Cardiac muscle cell (in vitro differentiated cells and primary cell): Measurements from ENCODE around the gene IFT122. TPM values are rescaled to one million over a fixed set of nuclear protein-coding genes. Genes with fewer than 3 reads are reported as not detected.
A peak's percentile ranks its signal among the peaks of the same experiment; 100 is the strongest.
"Not testable (repeated sequence)": the region's sequence is repeated elsewhere in the genome, so short reads cannot be mapped to it uniquely, and the experiment has no call there.

Source experiments
- DNase-seq, 2 donors: peaks; one replicate each; pipeline versions ENCODE4 v3.0.0 to v3.0.0-alpha.2; 2010 to 2017; ENCODE audit warnings: low read depth in 1 of 2, low spot score in 1 of 2
- H3K27ac ChIP-seq: fragments of 200-600 bp; sonication (generic); 2 replicates; pipeline ENCODE4 v1.5.1; 2016
- H3K27me3 ChIP-seq: fragments of 200-600 bp; sonication (generic); 2 replicates; pipeline ENCODE4 v1.6.0; 2016; ENCODE audit warnings: control low read depth
- H3K36me3 ChIP-seq: fragments of 200-600 bp; sonication (generic); 2 replicates; pipeline ENCODE4 v1.5.1; 2016; ENCODE audit warnings: control low read depth
- H3K4me1 ChIP-seq: fragments of 200-600 bp; sonication (generic); 2 replicates; pipeline ENCODE4 v1.8.1; 2017; ENCODE audit warnings: low read depth, mild to moderate bottlenecking, mixed run types
- H3K4me3 ChIP-seq: fragments of 200-600 bp; sonication (generic); 2 replicates; pipeline ENCODE4 v1.5.1; 2016; ENCODE audit warnings: mild to moderate bottlenecking
- H3K9me3 ChIP-seq: fragments of 200-600 bp; sonication (generic); 2 replicates; pipeline ENCODE4 v1.5.1; 2017; ENCODE audit warnings: low read depth, mild to moderate bottlenecking, control low read depth
- polyA plus RNA-seq: library from polyadenylated mRNA; unstranded; fragments of >200 nt; fragmentation: Nextera tagmentation; extraction: Ambion mirVana; gene quantifications from 2 replicates; pipeline ENCODE4 v1.2.1, GENCODE V29; 2016
- total RNA-seq: library from RNA; depleted of rRNA; stranded (reverse); fragments of >200 nt; gene quantifications from 2 replicates; pipeline ENCODE4 v1.2.3, GENCODE V29; 2016
- TF ChIP-seq, protein P1 (sequence below): IDR thresholded peaks from 2 replicates; pipeline ENCODE4 v1.5.1; 2012; ENCODE audit warnings: low read depth, mild to moderate bottlenecking, low read length

IFT122 gene, protein sequence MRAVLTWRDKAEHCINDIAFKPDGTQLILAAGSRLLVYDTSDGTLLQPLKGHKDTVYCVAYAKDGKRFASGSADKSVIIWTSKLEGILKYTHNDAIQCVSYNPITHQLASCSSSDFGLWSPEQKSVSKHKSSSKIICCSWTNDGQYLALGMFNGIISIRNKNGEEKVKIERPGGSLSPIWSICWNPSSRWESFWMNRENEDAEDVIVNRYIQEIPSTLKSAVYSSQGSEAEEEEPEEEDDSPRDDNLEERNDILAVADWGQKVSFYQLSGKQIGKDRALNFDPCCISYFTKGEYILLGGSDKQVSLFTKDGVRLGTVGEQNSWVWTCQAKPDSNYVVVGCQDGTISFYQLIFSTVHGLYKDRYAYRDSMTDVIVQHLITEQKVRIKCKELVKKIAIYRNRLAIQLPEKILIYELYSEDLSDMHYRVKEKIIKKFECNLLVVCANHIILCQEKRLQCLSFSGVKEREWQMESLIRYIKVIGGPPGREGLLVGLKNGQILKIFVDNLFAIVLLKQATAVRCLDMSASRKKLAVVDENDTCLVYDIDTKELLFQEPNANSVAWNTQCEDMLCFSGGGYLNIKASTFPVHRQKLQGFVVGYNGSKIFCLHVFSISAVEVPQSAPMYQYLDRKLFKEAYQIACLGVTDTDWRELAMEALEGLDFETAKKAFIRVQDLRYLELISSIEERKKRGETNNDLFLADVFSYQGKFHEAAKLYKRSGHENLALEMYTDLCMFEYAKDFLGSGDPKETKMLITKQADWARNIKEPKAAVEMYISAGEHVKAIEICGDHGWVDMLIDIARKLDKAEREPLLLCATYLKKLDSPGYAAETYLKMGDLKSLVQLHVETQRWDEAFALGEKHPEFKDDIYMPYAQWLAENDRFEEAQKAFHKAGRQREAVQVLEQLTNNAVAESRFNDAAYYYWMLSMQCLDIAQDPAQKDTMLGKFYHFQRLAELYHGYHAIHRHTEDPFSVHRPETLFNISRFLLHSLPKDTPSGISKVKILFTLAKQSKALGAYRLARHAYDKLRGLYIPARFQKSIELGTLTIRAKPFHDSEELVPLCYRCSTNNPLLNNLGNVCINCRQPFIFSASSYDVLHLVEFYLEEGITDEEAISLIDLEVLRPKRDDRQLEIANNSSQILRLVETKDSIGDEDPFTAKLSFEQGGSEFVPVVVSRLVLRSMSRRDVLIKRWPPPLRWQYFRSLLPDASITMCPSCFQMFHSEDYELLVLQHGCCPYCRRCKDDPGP
- total RNA-seq (28.3 and 31.5 TPM in 2 replicates), polyA plus RNA-seq (21.9 and 40.0 TPM in 2 replicates)

- Histone ChIP-seq H3K27ac (peak within 1 kb of the TSS; percentile 91), H3K27me3 (no peaks in the 10 kb centered on the region), H3K36me3 (peaks cover 13% of the 10 kb centered on the region), H3K4me3 (peak within 1 kb of the TSS; percentile 72), H3K9me3 (no peaks in the 10 kb centered on the region), H3K4me1 (peaks cover 28% of the 10 kb centered on the region)
- peak; percentile 98 to 100 for DNase-seq
- TF ChIP-seq, protein P1, sequence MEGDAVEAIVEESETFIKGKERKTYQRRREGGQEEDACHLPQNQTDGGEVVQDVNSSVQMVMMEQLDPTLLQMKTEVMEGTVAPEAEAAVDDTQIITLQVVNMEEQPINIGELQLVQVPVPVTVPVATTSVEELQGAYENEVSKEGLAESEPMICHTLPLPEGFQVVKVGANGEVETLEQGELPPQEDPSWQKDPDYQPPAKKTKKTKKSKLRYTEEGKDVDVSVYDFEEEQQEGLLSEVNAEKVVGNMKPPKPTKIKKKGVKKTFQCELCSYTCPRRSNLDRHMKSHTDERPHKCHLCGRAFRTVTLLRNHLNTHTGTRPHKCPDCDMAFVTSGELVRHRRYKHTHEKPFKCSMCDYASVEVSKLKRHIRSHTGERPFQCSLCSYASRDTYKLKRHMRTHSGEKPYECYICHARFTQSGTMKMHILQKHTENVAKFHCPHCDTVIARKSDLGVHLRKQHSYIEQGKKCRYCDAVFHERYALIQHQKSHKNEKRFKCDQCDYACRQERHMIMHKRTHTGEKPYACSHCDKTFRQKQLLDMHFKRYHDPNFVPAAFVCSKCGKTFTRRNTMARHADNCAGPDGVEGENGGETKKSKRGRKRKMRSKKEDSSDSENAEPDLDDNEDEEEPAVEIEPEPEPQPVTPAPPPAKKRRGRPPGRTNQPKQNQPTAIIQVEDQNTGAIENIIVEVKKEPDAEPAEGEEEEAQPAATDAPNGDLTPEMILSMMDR = no peak
These were observed at the start of gene IFT122, which contains the start of gene MBD4 for GRCh38 chr3:129439817-129440617. Gene IFT122 (plus strand): TSS chr3:129440224. CDS start chr3:129440331, 107 bp downstream. Gene MBD4 (minus strand): TSS chr3:129439948. CDS start chr3:129439833, 115 bp downstream.

DNA sequence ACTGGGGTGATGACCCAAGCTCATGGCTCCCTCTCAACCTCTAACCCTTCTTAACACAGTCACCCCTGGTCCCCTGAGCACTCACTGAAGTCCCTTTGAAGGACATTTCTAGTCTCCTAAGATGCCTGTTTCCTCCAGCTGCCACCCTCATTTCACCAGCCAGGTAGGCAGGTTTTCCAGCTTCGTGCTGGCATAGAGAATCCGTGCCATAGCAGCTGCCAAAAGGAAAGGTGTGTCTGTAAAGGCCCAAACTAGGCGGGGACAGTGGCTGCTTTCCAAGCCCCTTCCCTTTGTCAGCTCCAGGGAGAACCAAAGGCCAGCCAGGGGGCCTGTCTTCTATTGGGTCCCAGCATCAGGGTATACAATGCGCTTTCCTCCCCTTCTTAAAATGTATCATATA lies 48.4 kb upstream of the IFT122 start:
- not testable (repeated sequence) for DNase-seq, H3K9me3 ChIP-seq, H3K4me1 ChIP-seq, H3K4me3 ChIP-seq, H3K27me3 ChIP-seq, H3K27ac ChIP-seq
- H3K36me3 ChIP-seq = peaks cover 19% of the 10 kb centered on the region

DNA sequence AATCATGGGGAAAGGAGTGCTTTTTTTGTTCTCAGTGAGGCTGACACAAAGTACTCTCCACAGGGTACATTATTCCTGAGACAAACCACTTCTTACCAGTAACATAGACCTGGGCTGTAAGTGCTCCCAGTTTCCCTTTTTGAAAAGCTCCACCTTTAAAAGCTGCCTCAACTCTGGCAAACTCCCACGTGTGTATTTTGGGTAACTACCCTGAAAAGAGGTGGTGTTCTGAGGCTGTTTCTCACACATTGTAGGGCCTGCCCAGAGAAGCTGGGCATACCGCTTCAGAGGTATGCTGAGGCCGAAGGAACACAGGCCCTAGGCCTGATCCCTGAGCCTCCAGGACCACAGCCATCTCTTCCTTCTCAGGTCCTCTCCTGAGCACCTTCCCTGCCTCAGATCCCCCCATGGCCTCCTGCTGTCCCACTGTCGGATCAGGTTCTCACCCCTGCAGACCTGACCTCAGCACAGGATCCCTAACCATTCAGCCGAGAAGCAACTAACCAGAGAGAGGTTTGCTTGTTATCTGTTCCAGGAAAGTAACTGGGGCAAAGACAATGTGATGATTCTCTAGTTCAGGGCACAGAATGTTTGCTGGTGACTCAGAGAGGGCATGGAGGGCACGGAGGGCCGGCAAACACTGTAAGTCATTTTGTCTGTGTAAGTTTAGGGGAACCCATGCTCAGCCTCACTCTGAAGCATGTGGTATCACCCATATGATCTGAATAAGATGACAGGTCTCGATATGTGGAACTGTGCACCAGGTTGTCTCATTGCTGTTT lies 47.7 kb upstream of the IFT122 start:
- not testable (repeated sequence) for H3K4me3 ChIP-seq, H3K9me3 ChIP-seq, H3K27me3 ChIP-seq, H3K27ac ChIP-seq, H3K4me1 ChIP-seq, DNase-seq
- H3K36me3 ChIP-seq = peaks cover 17% of the 10 kb centered on the region

GRCh38 chr3:129393271-129393670 lies 46.8 kb upstream of the IFT122 start:
- DNase-seq = no peak
- TF ChIP-seq, protein P1 = no peak
- no peaks in the 10 kb centered on the region for H3K27me3 ChIP-seq
- H3K36me3 ChIP-seq = peaks cover 14% of the 10 kb centered on the region
- no peaks in the 10 kb centered on the region for H3K9me3 ChIP-seq
- H3K4me3 ChIP-seq = no peak overlapping the region
- no peak overlapping the region for H3K27ac ChIP-seq
- H3K4me1 ChIP-seq = peaks cover 3% of the 10 kb centered on the region

DNA sequence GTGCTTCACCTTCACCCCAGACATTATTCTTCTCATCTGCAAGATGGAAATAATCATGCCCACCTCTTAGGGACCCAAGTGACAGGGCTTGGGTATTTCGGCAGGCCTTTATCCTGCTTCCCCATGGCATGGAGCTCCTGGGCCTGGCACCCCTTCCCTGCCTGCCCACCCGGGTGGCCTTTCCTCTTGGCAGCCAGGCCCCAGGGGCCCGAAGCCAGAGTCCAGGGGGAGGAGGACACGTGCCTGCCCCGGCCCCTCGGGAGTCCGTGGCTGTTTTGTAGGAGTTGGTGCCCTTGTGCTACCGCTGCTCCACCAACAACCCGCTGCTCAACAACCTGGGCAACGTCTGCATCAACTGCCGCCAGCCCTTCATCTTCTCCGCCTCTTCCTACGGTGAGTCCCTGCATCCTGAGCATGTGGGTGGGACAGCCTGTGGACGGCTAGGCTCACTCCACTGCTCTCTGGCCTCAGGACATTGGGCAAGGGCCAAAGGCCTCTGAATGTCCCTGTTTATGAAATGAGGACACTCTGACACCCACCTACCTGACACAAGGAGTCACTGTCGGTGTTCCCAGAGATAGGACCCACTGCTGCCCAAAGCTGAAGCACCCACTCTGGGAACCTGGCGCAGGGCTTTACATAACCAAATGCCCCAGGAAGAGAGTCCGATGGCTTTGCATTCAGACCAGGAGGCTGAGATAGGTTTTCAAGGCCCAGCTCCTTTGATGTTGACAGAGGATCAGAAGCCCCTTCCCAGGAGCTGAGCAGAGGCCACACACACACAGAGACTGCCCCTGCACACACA lies 46.1 kb upstream of the IFT122 start:
- H3K27me3 ChIP-seq, H3K27ac ChIP-seq, DNase-seq, H3K9me3 ChIP-seq, H3K4me3 ChIP-seq, H3K4me1 ChIP-seq: not testable (repeated sequence)
- peaks cover 14% of the 10 kb centered on the region for H3K36me3 ChIP-seq

GRCh38 chr3:129398803-129399144 lies 41.2 kb upstream of the IFT122 start:
- Histone ChIP-seq H3K27me3 (no peaks in the 10 kb centered on the region), H3K4me3 (peak overlapping the region; percentile 85), H3K9me3 (no peaks in the 10 kb centered on the region), H3K4me1 (peaks cover 7% of the 10 kb centered on the region), H3K27ac (no peak overlapping the region), H3K36me3 (no peaks in the 10 kb centered on the region)
- TF ChIP-seq, protein P1 = no peak
- peak; percentile 32 to 37 for DNase-seq
